Stimulated activated CD8-positive, alpha-beta memory T cell treated with anti-CD3 and anti-CD28 coated beads, Interleukin-12 subunit alpha, Interleukin-12 subunit beta, amount 100 ng/mL, for 1 hour (primary cell): Measurements from ENCODE around the gene CCDC12.

Experiments used
- DNase-seq: peaks from one replicate; pipeline ENCODE4 v3.0.0-alpha.2; 2020; ENCODE audit warnings: low read depth

Gene CCDC12

DNA sequence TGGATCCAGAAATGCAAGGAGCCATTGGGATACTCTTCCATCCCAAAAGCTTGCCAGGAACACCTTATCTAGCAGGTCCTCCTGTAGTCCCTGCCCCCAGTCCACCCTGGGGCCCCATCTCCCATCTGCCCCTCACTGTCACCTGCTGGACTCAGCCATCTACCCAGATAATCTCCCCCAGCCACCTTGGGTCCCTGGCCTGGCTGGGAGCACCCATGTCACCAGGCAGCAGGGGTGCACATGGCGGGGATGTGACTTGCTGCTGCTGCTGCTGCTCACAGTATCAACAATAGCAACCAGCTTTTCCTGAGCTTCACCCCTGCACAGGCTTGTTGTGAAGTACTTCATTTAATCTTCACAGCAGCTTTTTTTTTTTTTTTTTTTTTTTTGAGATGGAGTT is 86.4 kb downstream of the CCDC12 start:
- no peak for DNase-seq

- no peak for DNase-seq
These were observed 87.0 kb downstream of the CCDC12 start for GRCh38 chr3:46889381-46890110.

DNA sequence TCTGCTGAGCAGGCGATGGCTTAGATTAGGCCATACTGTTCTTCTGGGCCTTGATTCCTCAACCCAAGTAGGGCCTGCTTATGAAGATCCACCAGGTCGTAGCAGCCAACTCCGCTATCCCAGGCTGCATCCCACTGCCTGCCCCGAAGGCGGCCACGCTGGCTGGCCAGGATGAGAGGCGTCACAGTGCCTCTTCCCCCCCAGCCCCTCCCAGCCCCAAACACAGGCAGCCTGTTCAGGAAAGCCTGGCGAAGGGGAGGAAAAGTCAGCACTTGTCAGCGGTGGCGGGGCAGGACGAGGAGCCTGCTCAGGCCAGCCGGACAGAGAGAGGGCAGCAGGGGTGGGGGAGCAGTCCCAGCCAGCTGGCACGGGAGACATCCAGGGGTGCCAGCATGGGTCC is 87.8 kb downstream of the CCDC12 start:
- no peak for DNase-seq

DNA sequence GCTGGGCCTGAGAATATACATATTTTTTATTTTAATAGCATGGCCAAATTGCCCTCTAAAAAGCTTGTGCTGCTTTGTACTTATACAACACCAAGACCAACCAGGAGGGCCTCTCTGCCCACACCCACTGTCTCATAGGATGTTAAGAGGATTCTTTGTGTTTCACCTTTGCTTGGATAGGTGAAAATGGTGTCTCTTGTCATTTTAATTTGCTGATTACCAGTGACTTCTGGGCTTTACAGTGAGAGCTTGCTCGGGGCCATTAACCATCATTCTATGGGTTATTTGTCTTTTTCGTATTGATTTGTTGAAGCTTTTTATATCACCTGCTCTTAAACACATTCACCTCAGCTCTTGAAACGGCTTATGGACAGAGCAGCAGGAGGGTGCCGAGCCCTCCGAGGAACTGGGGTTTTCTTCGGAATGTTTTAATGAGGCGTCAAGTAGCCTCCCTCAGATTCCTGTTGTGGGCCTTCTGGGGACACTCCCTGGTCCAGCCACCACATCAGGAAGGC is 88.5 kb downstream of the CCDC12 start:
- no peak for DNase-seq

DNA sequence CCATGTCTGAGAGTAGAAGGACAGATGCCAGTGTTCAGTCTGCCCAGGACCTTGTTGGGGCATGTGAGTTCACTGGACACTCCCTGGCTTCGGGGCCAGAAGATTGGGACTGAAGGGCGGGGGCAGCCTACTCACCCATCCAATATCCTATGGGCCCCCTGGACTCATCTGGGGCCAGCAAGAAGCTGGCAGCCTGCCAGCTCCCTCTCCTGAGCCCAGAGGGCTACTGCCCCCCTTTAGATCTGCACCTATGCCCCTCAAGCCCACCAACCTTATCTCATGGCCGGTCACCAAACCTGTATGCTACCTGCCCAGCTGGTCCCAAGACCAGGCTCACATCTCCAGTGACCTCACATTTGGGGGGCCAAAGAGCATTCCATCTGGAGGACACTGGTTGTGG is 90.9 kb downstream of the CCDC12 start:
- no peak for DNase-seq

DNA sequence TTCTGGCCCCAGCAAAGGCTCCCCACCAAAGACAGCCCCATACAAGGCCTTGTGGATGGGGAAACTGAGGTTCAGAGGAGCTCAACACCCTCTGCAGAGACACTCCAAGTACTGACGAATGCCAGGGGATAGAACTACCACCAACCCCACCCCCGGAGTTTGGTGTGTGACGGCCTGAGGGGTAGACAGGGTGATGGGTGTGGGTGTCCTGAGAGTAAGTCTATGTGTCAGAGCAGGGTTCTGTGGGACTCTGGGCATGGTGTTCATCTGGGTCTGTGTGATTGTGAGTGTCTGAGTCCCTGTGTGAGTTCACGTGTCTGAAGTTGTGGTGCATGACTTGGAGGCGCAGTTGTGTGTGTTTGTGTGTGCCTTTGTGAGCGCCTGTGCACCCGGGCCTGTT is 91.6 kb downstream of the CCDC12 start:
- DNase-seq, result no peak

- DNase-seq, result no peak
These were observed 92.1 kb downstream of the CCDC12 start for GRCh38 chr3:46884427-46884826.

- no peak for DNase-seq
These were observed 92.7 kb downstream of the CCDC12 start for GRCh38 chr3:46883830-46884185.

DNA sequence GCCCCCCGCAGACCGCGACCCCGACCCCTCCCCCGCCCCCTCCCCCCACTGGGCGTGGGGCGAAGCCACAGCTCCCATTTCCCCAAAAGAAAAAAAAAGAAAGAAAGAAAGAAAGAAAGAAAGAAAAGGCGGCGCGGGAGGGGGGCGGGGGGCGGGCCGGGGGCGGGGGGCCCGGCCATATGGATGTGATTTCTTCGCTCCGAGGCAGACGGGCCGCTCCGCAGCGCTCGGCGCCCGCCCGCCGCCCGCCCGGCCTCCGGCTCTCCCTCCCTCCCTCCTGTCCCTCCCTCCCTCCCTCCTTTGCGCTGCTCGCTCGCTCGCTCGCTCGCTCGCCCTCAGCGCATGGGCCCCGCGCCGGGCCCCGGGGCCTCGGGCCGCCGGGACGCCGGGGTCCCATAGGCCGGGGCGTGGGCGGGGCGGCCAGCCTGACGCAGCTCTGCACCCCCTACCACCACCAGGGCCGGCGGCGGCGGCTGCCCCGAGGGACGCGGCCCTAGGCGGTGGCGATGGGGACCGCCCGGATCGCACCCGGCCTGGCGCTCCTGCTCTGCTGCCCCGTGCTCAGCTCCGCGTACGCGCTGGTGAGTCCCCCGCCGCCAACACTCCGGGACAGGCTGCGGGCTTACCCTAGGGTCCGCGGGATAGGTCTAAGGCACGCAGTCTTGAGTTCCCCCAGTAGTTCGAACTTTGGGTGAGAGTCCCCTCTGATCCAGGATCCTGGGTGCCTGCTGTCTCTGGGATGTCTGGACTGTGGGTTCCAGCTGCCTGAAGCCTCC is 93.3 kb downstream of the CCDC12 start:
- DNase-seq, result no peak

GRCh38 chr3:46882377-46883053 is 94.0 kb downstream of the CCDC12 start:
- no peak for DNase-seq

DNA sequence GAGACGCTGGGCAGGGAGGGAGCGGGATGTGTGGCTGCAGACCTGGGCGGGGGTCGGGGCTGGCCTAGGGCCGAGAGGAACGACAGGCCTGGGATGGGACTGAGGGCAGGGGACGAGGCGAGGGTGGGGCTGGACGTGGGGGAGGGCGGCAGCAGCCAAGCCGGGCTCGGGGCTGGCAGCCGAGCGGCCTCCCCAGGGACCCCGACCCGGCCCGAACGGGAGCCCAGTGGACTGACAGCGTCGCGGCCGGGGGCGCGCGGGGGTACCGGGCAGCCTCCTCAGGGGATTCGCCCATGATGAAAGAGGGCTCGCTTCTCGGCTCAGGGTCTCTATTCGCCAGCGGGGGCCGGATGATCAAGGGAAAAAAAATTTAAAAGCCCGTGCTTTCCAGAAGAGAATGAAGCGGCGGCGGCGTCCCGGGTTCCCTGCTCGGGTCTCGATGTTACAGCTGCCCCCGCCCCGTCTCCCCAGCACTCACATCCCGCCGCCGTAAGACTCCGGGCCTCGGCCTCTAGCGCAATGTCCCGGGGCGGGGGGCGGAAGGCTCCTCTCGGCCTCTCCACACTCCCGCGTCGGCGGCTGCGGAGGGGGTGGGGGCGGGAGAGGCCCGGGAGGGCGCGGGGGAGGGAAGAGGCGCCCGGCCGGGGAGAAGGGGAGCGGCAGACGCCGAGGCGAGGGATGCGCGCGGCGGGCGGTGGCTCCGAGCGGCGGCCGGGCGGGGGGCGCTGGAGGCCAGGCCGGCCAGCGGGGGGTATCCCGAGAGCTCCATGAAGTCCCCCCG is 94.8 kb downstream of the CCDC12 start:
- DNase-seq, result no peak

- no peak for DNase-seq
These were observed 95.5 kb downstream of the CCDC12 start for GRCh38 chr3:46880884-46881595.

- no peak for DNase-seq
These were observed 97.6 kb downstream of the CCDC12 start for GRCh38 chr3:46878781-46879436.

DNA sequence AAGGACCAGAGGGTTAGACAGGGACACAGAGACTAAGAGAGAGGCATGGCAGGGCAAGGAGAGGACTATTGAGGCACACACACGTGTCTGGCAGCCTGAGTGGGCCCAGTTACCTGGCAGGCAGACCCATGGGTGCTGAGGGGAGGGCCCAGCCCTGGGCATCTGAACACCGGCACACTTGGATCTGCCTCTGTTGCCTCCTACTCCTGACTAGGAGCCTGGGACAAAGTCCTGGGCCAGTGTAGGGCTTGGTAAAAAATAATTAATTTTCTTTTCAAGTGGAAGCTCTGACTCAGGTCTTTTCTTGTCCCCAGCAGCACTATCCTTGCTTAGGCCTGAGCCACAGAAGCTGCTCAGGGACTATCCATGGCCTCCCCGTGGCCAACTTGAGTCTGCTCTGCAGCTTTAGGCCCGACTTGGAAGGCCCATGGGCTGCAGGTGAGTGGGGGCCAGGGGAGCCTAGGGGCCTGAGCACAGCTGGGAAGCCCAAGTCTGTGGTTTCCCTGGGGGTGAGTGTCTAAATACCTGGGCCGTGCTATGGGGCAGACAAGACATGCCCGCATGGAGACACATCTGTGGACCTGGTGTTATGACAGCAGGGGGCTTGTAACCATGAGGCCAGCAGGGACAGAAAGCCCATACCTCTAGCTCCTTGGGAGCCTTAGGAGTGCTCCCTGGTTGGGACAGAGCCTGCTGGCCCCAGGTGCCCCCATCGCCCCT is 99.0 kb downstream of the CCDC12 start, which contains the start of gene PTH1R:
PTH1R (plus strand) TSS at position 316 of the 720 bp plus-strand sequence. CDS start 5,839 bp downstream, outside the sequence.
- no peak for DNase-seq

- no peak for DNase-seq
These were observed 99.9 kb downstream of the CCDC12 start for GRCh38 chr3:46876313-46877300.

- no peak for DNase-seq
These were observed 101.0 kb downstream of the CCDC12 start for GRCh38 chr3:46875560-46875959.

- DNase-seq, result no peak
These were observed 102.1 kb downstream of the CCDC12 start for GRCh38 chr3:46874430-46874829.

DNA sequence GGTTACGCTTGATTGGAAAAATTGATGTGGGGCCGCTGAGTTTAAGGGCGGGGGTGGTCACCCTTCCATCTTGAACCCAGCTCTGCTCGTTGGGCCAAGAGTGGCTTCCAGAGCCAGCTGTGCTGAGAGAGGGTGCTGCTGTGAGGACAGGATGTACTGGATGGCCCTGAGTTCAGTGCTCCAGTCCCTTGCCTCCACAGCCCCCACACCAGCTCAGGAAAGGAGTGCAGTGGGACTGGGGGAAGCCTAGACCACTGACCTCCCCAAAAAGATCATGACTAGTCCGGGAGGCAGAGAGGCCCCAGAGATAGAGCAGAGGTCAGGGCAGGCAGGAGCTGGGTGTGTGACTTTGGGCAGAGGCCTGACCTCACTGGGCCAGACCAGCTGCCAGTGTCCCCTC is 103.0 kb downstream of the CCDC12 start:
- DNase-seq, result no peak
